HG03520 (cell line): ENCODE data around the gene MASP2.
"Not testable (repeated sequence)": the region's sequence is repeated elsewhere in the genome, so short reads cannot be mapped to it uniquely, and the experiment has no call there.

Source experiments
- ATAC-seq: cut with Tn5 transposase; IDR thresholded peaks from one replicate; pipeline ENCODE4 v1.9.1; 2021; ENCODE audit warnings: mild to moderate bottlenecking, moderate library complexity; ENCODE audit not compliant: unreplicated experiment

MASP2 gene

DNA sequence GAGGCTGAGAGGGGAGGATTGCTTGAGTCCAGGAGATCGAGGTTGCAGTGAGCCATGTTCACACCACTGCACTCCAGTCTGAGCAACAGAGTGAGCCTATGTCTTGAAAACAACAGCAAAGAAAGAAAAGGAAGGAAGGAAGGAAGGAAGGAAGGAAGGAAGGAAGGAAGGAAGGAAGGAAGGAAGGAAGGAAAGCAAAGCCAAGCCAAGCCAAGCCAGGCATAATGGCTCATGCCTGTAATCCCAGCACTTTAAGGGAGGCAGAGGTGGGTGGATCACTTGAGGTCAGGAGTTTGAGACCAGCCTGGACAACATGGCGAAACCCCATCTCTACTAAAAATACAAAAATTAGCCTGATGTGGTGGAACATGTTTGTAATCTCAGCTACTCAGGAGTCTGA lies 55.0 kb downstream of the MASP2 start:
- not testable (repeated sequence) for ATAC-seq

DNA sequence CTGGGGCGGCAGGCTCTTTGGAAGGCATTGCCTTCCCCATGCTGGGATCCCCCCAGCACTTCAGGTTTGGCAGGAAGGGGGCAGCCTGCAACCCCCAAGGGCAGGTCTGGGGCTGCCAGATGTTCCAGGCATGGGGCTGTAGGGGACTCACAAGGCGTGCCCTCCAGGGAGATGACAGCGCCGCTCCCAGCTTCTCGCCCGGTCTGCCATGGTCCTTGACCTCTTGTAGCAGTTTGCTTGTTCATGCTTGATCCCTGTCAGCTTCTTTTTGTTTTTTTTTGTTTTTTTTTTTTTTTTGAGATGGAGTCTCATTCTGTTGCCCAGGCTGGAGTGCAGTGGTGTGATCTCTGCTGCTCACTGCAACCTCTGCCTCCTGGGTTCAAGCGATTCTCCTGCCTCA lies 56.2 kb downstream of the MASP2 start:
- ATAC-seq, result no peak

DNA sequence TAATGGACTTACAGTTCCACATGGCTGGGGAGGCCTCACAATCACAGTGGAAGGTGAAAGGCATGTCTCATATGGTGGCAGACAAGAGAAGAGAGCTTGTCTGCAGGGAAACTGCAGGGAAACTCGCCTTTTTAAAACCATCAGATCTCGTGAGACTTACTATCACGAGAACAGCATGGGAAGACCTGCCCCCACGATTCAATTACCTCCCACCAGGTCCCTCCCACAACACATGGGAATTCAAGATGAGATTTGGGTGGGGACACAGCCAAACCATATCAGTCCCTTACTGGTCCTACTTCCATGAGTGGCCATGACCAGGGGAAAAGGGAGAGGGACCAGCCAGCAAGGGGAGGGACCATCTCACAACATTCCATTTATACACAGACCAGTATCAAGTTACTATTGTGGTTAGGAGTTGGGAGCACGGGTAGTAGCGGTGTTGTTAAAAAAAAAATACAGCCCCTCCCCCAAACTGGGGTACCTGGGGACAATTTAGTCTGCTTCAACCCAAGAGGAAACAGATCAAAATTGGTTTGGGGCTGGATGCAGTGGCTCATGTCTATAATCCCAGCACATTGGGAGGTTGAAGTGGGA lies 57.0 kb downstream of the MASP2 start:
- ATAC-seq, result not testable (repeated sequence)

DNA sequence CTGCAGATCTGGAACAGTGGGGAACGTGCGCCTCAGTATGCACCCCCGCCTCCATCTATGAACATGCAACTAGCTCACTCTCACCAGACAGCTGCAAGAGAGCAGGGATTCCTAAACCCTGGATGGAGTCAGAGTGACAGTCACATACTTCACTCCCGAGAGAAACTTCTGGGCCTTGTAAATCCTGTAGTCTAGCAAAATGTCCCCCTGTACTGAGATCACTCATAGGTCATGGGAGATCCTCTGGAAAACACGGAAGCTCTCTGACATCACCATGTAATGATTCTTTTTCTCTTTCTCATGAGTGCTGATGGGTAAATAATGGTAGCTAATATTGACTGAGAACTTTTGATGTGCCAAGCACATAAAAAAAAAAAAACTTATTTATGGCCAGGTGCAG lies 57.9 kb downstream of the MASP2 start:
- ATAC-seq, result no peak

DNA sequence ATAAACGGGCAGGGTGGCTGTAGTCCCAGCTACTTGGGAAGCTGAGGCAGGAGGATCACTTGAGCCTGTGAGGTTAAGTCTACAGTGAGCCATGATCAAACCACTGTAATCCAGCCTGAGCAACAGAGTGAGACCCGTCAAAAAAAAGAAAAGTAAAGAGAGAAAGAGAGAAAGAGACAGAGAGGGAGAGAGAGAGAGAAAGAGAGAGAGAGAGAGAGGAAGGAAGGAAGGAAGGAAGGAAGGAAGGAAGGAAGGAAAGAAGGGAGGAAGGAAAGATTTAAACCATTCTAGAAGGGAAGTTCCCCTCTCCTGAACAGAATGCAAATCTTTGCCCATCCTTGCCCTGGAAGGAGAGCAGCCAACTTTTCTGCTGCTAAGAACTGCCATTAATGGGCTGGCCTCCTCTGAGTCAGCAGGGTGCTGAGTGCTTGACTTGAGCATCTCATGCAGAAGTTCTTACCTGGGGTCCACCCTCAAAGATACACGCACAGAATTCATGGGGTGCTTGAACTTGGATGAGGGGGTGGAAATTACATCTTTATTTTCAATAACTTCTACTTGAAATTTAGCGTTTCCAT lies 59.1 kb downstream of the MASP2 start:
- no peak for ATAC-seq

DNA sequence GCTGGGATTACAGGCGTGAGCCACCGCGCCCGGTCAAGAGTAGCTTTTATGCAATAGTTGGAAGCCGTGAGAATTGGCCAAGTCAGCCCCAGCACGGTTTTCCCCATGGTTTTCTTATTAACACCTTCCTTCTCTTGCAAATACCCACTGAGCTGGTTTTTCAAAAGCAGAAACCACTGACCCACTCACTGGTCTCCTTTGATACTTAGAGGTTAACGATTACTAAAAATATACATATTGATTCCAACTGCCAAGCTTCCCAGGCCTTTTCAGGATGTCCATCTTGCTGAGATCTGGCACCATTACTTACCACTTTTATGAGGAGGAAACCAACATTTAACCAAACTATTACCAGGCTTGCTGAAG lies 60.5 kb downstream of the MASP2 start:
- ATAC-seq, result peak; percentile 18

DNA sequence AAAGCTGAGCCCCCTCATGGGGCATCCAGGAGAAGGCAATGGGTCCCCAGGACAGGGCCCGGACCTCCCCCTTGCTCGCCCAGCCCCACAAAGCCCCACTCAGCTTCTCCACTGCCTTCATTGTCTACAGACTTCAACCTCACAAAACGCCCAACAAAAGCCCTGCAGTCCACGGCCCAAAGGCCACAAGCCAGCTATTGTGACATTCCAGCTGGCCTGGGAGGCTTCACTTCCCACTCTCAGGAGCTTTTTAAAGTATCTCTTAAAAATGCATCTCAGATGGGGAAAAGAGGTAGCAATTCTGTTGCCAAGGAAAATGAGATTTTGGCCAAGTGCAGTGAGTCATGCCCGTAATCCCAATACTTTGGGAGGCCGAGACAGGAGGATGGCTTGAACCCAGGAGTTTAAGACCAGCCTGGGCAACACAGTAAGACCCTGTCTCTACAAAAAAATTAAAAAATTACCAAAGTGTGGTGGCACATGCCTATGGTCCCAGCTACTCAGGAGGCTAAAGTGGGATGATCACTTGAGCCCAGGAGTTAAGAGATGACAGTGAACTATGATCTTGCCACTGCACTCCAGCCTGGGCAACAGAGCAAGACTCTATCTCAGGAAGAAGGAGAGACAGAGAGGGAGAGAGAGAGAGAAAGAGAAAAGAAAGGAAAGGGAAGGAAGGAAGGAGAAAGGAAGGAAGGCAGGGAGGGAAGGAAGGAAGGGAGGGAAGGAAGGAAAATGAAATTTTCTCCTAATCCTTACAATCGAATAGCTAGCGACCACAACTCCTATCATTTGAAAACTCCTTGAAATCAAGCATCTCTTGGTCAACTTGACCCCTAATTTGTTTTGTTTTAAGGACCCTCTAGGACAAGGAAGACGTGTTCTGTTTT lies 66.0 kb downstream of the MASP2 start:
- ATAC-seq, result no peak

DNA sequence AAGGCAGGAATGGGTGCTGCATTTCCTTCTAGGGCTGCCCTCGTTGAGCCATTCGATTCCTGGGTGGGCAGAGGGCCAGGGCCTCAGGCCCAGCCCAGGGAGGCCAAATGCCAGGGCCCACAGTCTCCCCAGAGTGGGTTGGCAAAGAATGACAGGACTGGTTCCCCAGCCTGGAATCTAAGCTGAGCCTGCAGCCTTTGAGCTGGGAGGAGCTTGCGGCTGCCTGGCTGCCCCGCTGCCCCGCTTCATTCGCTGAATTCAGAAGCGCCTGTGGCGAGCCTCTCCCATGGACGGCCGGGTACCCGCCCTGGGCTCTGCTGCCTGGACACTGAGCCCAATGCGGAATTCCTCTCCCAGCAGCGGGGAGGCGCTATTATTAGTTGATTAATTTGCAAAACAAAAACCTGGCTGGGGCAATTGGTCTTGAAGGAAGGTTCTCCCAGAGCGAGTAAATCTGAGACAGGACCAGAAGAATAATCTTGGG lies 66.9 kb downstream of the MASP2 start:
- ATAC-seq, result no peak

DNA sequence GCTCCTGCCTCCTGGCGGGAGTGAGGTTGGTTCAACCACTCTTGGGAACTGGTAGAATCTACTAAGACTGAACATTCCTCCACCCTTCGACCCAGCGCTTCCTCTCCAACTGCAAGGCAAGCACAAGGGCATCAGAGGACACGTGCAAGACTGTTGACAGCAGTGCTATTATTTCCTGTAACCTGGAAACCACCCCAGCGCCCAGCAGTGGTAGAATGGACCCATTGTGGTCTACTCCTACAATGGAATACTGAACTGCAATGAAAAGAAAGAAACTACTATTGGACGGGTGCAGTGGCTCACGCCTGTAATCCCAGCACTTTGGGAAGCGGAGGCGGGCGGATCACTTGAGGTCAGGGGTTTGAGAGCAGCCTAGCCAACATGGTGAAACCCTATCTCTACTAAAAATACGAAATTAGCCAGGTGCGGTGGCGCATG lies 67.5 kb downstream of the MASP2 start:
- no peak for ATAC-seq

DNA sequence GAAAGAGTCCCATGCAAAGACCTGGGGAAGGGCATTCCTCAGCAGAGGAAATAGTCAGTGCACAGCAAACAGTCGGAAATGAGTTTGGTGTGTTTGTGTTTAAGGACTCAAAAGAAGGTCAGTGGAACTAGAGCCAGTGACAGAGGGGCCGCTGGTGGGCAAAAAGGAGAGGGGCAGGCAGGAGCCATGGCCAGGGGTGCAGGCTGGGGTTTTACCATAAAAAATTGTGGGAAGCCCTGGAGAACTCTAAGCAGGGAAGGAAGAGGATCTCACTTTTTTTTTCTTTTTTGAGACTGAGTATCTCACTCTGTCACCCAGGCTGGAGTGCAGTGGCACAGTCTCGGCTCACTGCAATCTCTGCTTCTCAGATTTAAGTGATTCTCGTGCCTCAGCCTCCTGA lies 68.3 kb downstream of the MASP2 start:
- no peak for ATAC-seq
